Lung microvascular endothelial cell (primary cell): ENCODE results near the gene KITLG. TPM values are rescaled to one million over a fixed set of nuclear protein-coding genes. Genes with fewer than 3 reads are reported as not detected.
A peak's percentile ranks its signal among the peaks of the same experiment; 100 is the strongest.
"Not testable (repeated sequence)": the region's sequence is repeated elsewhere in the genome, so short reads cannot be mapped to it uniquely, and the experiment has no call there.

ENCODE experiments used
- DNase-seq, 2 donors: peaks; one replicate each; pipeline versions ENCODE4 v3.0.0 to v3.0.0-alpha.2; 2010; ENCODE audit warnings: low read depth in 2 of 2
- total RNA-seq: library from RNA; depleted of rRNA; stranded (reverse); fragments of >200 nt; gene quantifications from 2 replicates; pipeline ENCODE4 v1.2.1, GENCODE V29; 2014

The KITLG gene
- total RNA-seq, 1 donor from 2014 or later: 1.8 TPM

DNA sequence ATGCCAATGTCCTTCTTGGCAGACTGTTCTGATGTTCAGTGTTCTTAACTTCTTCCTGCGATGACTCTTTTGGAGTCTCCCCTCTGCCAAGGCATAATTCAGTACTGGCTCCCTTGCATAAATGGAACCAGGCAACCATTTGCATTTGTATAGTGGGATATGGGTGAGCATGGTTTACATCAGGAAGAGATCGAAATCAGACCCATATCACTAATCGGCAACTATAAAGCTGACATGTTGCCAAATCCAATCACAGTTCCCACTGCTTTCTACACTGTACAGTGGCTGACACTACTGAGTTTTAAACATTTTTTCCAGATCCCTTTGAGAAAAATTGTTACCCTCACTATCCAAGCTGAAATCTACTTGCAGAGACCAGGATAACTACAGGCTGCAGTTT lies 83.8 kb downstream of the KITLG start:
- no peak for DNase-seq

DNA sequence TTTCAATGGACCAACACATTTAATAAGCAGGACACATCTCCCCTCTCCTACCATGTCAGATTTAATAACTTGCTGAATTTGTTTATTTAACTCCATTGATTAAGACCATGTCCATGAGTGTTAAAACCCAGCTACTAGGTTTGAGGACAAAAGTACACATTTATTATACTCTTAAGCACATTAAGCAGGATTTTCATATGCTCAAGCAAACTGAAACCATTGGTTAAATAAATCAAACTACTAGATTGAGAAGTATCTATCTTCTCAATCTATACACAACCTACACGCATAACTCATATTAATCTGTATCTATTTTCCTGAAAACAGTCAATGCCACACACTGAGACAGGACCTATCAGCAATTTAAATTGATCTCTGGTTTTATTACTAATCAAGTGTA lies 85.2 kb downstream of the KITLG start:
- DNase-seq: no peak

DNA sequence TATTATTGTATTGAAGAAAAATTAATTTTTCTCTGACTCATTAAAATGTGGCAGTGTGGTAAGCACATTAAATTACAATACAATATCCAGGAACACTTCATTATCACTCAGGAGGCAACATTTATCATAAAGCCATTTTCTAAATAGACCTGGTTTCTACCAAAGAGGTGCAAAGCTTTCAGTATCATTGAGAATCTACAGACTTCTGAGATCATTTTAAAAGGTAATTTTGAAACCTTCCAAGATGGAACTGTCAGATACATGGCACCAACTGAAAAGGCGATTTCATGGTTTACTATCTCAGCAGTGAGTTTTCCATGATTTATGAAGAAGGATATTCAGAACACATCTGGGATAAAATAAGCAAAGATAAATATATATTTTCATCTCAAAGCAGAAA lies 85.8 kb downstream of the KITLG start:
- DNase-seq: no peak

DNA sequence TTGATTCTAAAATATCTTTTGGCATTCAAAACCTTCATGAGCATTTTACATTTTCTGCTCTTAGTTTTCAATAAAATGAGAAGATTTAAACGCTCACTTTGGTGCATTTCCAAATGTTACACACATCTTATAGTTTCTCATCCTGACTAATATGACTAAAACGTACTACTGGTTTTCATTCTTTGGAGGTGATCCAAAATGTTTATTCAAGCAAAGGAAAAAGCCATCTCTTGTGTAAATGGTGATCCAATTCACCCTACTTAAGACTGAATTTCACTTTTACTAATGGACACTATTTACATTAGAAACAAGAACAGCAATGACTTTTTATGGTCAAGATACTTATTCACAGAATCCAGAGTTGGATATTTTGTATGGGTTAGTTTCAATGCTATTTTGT lies 86.6 kb downstream of the KITLG start:
- DNase-seq: peak in 1 of 2 donors; percentile 38

DNA sequence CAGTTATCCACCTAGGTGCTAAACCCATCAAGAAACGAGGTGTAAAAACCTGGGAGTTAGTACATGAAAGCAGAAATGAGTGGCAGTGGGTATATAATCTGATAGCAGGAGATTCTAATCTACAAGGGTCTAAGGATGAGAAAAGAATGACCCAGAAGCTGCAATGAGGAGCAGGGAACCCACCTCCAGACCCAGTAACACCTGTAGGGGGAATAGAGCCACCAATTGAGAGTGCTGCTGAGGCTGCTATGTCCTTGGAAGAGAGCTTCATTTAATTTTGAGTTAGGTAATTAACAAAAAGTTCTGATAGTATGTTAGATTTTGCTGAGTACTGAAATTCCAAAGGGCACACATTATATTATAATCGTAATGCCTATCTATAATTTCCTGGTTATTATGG lies 89.8 kb downstream of the KITLG start:
- no peak for DNase-seq

GRCh38 chr12:88472775-88473174 lies 107.5 kb downstream of the KITLG start:
- DNase-seq: peak in 1 of 2 donors; percentile 28

GRCh38 chr12:88472248-88472647 lies 108.0 kb downstream of the KITLG start:
- DNase-seq: no peak

GRCh38 chr12:88471331-88472045 lies 108.8 kb downstream of the KITLG start:
- DNase-seq: peak in 1 of 2 donors; percentile 25

DNA sequence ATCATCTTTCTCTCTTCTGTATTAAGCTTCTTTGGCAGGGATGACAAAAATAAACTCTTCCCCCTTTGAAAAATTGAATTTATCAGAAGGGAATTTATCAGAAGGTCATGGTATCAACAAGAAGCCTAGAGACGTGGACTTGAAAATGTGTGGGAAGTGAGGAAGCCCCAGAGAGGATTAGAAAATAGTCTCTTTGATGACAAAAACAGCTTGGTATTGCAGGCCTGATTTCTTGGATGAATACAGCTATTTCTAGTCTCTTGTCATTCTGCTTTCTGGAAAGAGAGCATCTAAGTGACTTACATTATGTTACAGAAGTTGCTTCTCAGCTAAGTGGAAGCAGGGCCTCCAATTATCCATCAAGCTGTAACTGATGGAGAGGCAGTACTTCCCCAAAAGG lies 111.1 kb downstream of the KITLG start:
- no peak for DNase-seq

- no peak for DNase-seq
These were observed 111.7 kb downstream of the KITLG start for GRCh38 chr12:88468581-88468980.

GRCh38 chr12:88466708-88467107 lies 113.6 kb downstream of the KITLG start:
- DNase-seq: not testable (repeated sequence)

DNA sequence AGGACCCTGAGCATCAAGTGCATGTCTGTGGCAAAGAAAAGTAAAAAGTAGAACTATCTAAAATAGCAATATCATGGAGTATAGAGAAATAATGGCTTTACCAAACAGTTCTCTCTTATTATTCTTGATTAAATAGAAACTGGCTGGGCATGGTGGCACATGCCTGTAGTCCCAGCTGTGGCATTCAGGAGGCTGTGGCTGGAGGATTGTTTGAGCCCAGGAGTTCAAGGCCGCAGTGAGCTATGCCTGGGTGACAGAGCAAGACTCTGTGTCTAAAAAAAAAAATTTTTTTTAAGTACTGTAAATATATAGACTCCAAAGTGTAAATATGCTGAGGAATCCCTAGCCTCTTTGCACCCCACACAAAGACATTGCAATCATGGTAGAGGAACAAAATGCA lies 121.9 kb downstream of the KITLG start:
- DNase-seq: no peak

DNA sequence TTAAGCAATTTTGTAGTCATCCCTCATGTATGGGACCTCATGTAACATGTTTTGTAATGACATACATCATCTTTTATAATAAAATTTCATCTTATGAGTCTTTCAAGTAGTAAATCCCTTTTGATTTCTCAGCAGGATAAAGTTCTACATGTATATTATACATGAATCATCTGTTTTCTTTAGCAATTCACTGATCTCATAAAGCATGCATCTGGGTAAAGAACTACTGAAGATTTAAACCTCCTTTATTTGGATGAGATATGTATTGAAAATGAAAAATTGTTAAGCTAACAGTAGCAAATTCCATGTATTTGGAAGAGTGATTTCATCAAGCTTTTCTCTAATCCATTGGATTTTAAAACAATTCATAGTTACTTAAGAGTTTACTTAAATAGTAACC lies 126.9 kb downstream of the KITLG start:
- no peak for DNase-seq

DNA sequence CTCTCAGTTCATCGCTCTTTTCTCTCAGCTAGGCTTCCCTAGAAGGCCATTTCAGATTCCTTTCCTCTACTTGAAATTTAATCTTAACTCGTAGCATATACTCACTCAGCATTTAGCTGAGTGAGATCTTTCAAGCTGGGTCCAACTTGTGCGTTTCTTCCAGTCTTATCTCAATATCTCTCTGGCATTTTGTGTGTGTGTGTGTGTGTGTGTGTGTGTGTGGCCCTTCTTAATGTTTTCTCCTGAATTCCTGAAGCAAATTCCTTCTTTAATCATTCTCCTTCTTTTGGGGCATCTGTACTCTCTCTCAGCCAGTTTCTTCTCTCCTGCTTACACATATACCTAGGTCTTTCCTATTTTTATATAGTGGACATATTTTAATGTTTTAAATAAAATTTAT lies 129.1 kb downstream of the KITLG start:
- DNase-seq: no peak

- DNase-seq: no peak
These were observed 130.1 kb downstream of the KITLG start for GRCh38 chr12:88450136-88450535.

DNA sequence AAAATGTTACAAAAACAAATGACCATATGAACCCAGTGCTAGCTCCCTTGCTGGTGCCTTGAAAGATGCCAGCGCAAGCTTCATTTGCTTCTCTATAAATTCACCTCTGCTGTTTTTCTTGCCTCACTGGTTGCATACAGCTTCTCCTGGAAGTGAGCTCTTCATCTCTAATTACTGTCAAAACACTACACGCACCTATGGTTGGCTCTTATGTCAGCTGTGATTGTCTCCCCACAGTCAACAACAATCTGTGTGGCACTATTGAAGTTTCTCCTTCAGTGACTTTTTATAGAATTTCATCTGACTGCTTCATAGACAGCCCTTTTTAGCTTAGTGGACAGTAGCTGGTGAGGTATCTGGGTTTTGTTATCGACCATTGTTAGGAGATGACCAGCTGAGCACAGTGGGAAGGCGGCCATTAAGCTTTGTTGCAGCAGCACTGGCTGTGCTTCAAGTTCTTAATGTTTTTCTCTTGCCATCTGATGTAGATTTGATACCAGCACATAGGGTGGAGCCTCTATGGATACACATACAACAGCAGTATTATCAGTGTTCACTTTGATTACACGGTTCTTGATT lies 131.8 kb downstream of the KITLG start:
- DNase-seq: no peak

GRCh38 chr12:88445705-88446394 lies 134.4 kb downstream of the KITLG start:
- DNase-seq: no peak

DNA sequence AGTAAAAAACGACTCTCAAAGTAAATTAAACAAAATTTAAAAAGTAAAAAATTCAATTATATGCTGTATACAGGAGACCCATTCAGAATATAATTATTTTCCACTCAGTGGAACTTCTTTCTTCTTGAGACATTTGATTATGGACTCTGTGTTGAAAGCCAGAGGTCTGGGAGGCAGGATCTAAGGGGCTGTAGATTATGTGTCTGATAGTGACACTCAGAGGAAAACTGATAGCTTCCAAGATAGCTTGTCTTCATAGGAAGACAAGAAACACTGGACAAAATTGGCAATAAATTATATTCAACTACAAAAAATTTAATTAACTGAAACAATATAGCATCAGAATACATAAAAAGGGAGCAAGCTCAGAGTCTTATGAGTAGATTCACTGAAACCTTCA lies 135.8 kb downstream of the KITLG start:
- no peak for DNase-seq
